ENCODE results near the gene SNRNP200. TPM values are rescaled to one million over a fixed set of nuclear protein-coding genes. Genes with fewer than 3 reads are reported as not detected.

Gene SNRNP200
- total RNA-seq, 2 donors from 2014 or later, result 190 to 211 TPM

DNA sequence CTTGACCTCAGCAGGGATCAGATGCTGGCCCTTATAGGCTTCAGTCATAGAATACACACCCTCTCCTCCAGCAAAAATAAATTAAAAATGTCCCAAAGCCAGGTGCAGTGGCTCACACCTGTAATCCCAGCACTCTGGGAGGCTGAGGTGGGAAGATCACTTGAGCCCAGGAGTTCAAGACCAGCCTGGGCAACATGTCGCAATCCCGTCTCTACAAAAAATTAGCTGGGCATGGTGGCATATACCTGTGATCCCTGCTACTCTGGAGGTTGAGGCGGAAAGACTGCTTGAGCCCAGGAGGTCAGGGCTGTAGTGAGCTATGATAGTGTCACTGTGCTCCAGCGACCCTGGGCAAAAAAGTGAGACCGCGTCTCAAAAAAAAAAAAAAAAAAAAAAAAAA lies 24.5 kb upstream of the SNRNP200 start:
- Mint-ChIP-seq H3K4me1 (peaks cover 10% of the 10 kb centered on the region), H3K36me3 (ENCODE audit: low read depth) (peaks cover 11% of the 10 kb centered on the region), H3K27ac (no peak overlapping the region), H3K27me3 (ENCODE audit: insufficient read depth) (peaks cover 9% of the 10 kb centered on the region), H3K4me3 (no peak overlapping the region), H3K9me3 (no peaks in the 10 kb centered on the region)
- Histone ChIP-seq H3K4me3 (ENCODE audit: low read length) (no peak overlapping the region), H3K4me1 (ENCODE audit: control insufficient read depth, insufficient read depth, low read length) (no peaks in the 10 kb centered on the region), H3K36me3 (ENCODE audit: control insufficient read depth, insufficient read depth, low read length) (no peaks in the 10 kb centered on the region), H3K27me3 (ENCODE audit: control insufficient read depth, insufficient read depth, low read length, poor library complexity, severe bottlenecking) (peaks cover 1% of the 10 kb centered on the region), H3K9ac (ENCODE audit: extremely low read depth, low read length, poor library complexity, severe bottlenecking) (no peak overlapping the region), H3K27ac (ENCODE audit: low read depth, low read length) (no peak overlapping the region), H3K9me3 (ENCODE audit: control insufficient read depth, low read length) (no peaks in the 10 kb centered on the region)
- 89 to 100% methylated on average over 6 of the region's 6 CpGs for WGBS, 2 experiments (ENCODE audit: insufficient coverage in 1 of 2, insufficient read length in 1 of 2)
- no peak for DNase-seq
- TF ChIP-seq, protein P1, sequence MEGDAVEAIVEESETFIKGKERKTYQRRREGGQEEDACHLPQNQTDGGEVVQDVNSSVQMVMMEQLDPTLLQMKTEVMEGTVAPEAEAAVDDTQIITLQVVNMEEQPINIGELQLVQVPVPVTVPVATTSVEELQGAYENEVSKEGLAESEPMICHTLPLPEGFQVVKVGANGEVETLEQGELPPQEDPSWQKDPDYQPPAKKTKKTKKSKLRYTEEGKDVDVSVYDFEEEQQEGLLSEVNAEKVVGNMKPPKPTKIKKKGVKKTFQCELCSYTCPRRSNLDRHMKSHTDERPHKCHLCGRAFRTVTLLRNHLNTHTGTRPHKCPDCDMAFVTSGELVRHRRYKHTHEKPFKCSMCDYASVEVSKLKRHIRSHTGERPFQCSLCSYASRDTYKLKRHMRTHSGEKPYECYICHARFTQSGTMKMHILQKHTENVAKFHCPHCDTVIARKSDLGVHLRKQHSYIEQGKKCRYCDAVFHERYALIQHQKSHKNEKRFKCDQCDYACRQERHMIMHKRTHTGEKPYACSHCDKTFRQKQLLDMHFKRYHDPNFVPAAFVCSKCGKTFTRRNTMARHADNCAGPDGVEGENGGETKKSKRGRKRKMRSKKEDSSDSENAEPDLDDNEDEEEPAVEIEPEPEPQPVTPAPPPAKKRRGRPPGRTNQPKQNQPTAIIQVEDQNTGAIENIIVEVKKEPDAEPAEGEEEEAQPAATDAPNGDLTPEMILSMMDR (conservative IDR thresholded peaks at IDR 0.05), result no peak

DNA sequence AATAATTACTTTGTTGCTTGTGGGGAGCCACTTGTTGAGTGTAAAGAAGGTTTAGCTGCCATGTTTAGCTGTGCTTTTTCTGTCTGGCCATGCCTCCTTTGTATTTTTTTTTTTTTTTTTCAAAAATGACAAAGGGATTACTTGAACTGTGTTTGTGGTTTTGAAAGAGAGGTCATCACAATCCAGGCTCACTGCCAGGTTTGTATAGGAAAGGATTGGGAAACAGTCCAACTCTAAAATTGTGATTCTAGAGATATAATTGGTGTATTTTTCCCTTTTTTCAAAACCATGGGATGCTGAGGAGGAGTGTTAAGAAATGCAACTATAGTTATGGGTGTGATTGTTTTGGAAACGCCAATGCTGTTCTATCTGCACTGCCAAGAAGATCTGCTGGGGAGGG lies 24.1 kb upstream of the SNRNP200 start:
- H3K4me3 Mint-ChIP-seq, result no peak overlapping the region
- no peaks in the 10 kb centered on the region for H3K9me3 ChIP-seq (ENCODE audit: control insufficient read depth, low read length)
- no peak for DNase-seq
- no peak overlapping the region for H3K27ac Mint-ChIP-seq
- no peaks in the 10 kb centered on the region for H3K9me3 Mint-ChIP-seq
- H3K27me3 Mint-ChIP-seq (ENCODE audit: insufficient read depth), result peaks cover 12% of the 10 kb centered on the region
- TF ChIP-seq, protein P1 (conservative IDR thresholded peaks at IDR 0.05), result no peak
- no peak overlapping the region for H3K9ac ChIP-seq (ENCODE audit: extremely low read depth, low read length, poor library complexity, severe bottlenecking)
- 82% methylated on average over 1 of the region's 1 CpG; no CpG with 5 or more reads in 1 of the 2 experiments for WGBS, 2 experiments (ENCODE audit: insufficient coverage in 1 of 2, insufficient read length in 1 of 2)
- no peaks in the 10 kb centered on the region for H3K36me3 ChIP-seq (ENCODE audit: control insufficient read depth, insufficient read depth, low read length)
- no peak overlapping the region for H3K4me3 ChIP-seq (ENCODE audit: low read length)
- peaks cover 6% of the 10 kb centered on the region for H3K27me3 ChIP-seq (ENCODE audit: control insufficient read depth, insufficient read depth, low read length, poor library complexity, severe bottlenecking)
- H3K27ac ChIP-seq (ENCODE audit: low read depth, low read length), result no peak overlapping the region
- peaks cover 9% of the 10 kb centered on the region for H3K4me1 Mint-ChIP-seq
- H3K36me3 Mint-ChIP-seq (ENCODE audit: low read depth), result peaks cover 11% of the 10 kb centered on the region
- no peaks in the 10 kb centered on the region for H3K4me1 ChIP-seq (ENCODE audit: control insufficient read depth, insufficient read depth, low read length)

DNA sequence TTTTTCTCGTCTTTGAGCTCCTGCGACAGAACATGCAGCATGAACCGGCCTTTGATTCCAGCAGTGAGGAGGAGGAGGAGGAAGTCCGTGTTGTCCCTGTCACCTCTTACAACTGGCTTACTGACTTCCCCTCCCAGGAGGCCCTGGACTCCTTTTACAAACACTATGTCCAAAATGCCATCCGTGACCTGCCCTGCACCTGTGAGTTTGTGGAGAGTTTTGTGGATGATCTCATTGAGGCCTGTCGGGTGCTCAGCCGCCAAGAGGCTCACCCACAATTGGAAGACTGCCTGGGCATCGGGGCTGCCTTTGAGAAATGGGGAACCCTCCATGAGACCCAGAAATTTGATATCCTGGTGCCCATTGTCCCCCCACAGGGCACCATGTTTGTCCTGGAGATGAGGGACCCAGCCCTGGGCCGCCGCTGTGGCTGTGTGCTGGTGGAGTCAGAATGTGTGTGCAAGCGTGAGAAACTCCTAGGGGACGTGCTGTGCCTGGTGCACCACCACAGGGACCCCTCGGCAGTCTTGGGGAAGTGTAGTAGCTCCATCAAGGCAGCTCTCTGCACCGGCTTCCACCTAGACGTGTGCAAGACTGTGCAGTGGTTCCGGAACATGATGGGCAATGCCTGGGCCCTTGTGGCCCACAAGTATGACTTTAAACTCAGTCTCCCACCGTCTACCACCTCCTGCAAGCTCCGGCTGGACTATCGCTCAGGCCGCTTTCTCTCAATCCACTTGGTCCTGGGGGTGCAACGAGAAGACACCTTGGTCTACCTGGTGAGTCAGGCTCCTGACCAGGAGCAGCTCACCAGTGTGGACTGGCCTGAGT lies 21.9 kb upstream of the SNRNP200 start:
- Histone ChIP-seq H3K4me3 (ENCODE audit: low read length) (no peak overlapping the region), H3K9ac (ENCODE audit: extremely low read depth, low read length, poor library complexity, severe bottlenecking) (no peak overlapping the region), H3K27me3 (ENCODE audit: control insufficient read depth, insufficient read depth, low read length, poor library complexity, severe bottlenecking) (peaks cover 28% of the 10 kb centered on the region), H3K27ac (ENCODE audit: low read depth, low read length) (no peak overlapping the region), H3K9me3 (ENCODE audit: control insufficient read depth, low read length) (no peaks in the 10 kb centered on the region), H3K36me3 (ENCODE audit: control insufficient read depth, insufficient read depth, low read length) (no peaks in the 10 kb centered on the region), H3K4me1 (ENCODE audit: control insufficient read depth, insufficient read depth, low read length) (no peaks in the 10 kb centered on the region)
- peaks cover 9% of the 10 kb centered on the region for H3K4me1 Mint-ChIP-seq
- TF ChIP-seq, protein P1 (conservative IDR thresholded peaks at IDR 0.05), result no peak
- no peaks in the 10 kb centered on the region for H3K9me3 Mint-ChIP-seq
- no peak overlapping the region for H3K4me3 Mint-ChIP-seq
- 94% methylated on average over 16 to 21 of the region's 21 CpGs for WGBS, 2 experiments (ENCODE audit: insufficient coverage in 1 of 2, insufficient read length in 1 of 2)
- H3K27ac Mint-ChIP-seq, result no peak overlapping the region
- DNase-seq, result no peak
- H3K27me3 Mint-ChIP-seq (ENCODE audit: insufficient read depth), result peaks cover 33% of the 10 kb centered on the region
- H3K36me3 Mint-ChIP-seq (ENCODE audit: low read depth), result peaks cover 11% of the 10 kb centered on the region

Measured in endodermal cell (in vitro differentiated cells).